SK-N-SH (cell line): ENCODE results near the gene PRKCA. TPM values are rescaled to one million over a fixed set of nuclear protein-coding genes. Genes with fewer than 3 reads are reported as not detected.

Experiments
- CTCF ChIA-PET: fragments of 300-600, 350-600 bp; formaldehyde crosslinking; extraction: SDS; loops from one replicate; lab custom pipeline; 2021; lab: Yijun Ruan, JAX
- POLR2A ChIA-PET: fragments of 350-600 bp; sonication (Branson Sonifier 250); formaldehyde crosslinking; extraction: SDS; loops from one replicate; lab custom pipeline; 2020; ENCODE audit warnings: antibody characterized with exemption, inconsistent platforms; lab: Yijun Ruan, JAX
- DNase-seq: peaks from one replicate; pipeline ENCODE4 v3.0.0; 2012
- H2AFZ ChIP-seq: fragments of 200-600 bp; sonication (generic); 2 replicates; pipeline ENCODE4 v1.8.1; 2016; ENCODE audit warnings: antibody characterized with exemption, mild to moderate bottlenecking, low read depth
- H3F3A ChIP-seq: fragments of 200-600 bp; sonication (generic); replicated peaks from 2 replicates; pipeline ENCODE3; 2016; ENCODE audit warnings: antibody characterized with exemption, mild to moderate bottlenecking; ENCODE audit not compliant: insufficient read depth
- H3K27ac ChIP-seq, 2 experiments: fragments of 200-500 bp in 1 of 2; fragments of 200-600 bp in 1 of 2; sonication (Bioruptor generic) in 1 of 2; sonication (generic), shearing (Covaris generic) in 1 of 2; 2 replicates each; pipeline versions ENCODE4 v1.5.1 to v1.6.1; 2014 to 2016; ENCODE audit warnings: low read depth in 2 of 2, inconsistent platforms in 1 of 2, low read length in 1 of 2, mild to moderate bottlenecking in 1 of 2, mixed read lengths in 1 of 2
- H3K27me3 ChIP-seq: fragments of 200-600 bp; sonication (generic), shearing (Covaris generic); 2 replicates; pipeline ENCODE4 v1.6.1; 2016; ENCODE audit warnings: mixed run types; ENCODE audit not compliant: insufficient read depth
- H3K36me3 ChIP-seq, 2 experiments: fragments of 200-500 bp in 1 of 2; fragments of 200-600 bp in 1 of 2; sonication (Bioruptor generic) in 1 of 2; sonication (generic) in 1 of 2; replicated peaks in 1 of 2; 2 replicates each; pipeline versions ENCODE3 to v1.5.1; 2014 to 2016; ENCODE audit warnings: low read length in 1 of 2, mild to moderate bottlenecking in 1 of 2; ENCODE audit not compliant: insufficient read depth in 2 of 2, control insufficient read depth in 1 of 2
- H3K4me1 ChIP-seq, 2 experiments: fragments of 200-500 bp in 1 of 2; fragments of 200-600 bp in 1 of 2; sonication (Bioruptor generic) in 1 of 2; sonication (generic), shearing (Covaris generic) in 1 of 2; 2 replicates each; pipeline versions ENCODE4 v1.5.1 to v1.6.1; 2014 to 2016; ENCODE audit warnings: low read depth in 1 of 2, low read length in 1 of 2, mixed run types in 1 of 2; ENCODE audit not compliant: insufficient read depth in 2 of 2, control insufficient read depth in 1 of 2
- H3K4me2 ChIP-seq: fragments of 200-600 bp; sonication (generic), shearing (Covaris generic); 2 replicates; pipeline ENCODE4 v1.6.1; 2017; ENCODE audit warnings: mixed run types
- H3K4me3 ChIP-seq, 2 experiments: fragments of 200-500 bp in 1 of 2; fragments of 200-600 bp in 1 of 2; sonication (Bioruptor generic) in 1 of 2; sonication (generic), shearing (Covaris generic) in 1 of 2; 2 replicates each; pipeline versions ENCODE4 v1.5.1 to v1.8.1; 2014 to 2016; ENCODE audit warnings: low read depth in 2 of 2, inconsistent platforms in 1 of 2, low read length in 1 of 2, mild to moderate bottlenecking in 1 of 2, mixed read lengths in 1 of 2, moderate library complexity in 1 of 2
- H3K79me2 ChIP-seq: fragments of 200-600 bp; sonication (generic); 2 replicates; pipeline ENCODE4 v1.8.1; 2017; ENCODE audit warnings: mild to moderate bottlenecking; ENCODE audit not compliant: insufficient read depth
- H3K9ac ChIP-seq: fragments of 200-600 bp; sonication (generic); 2 replicates; pipeline ENCODE4 v1.6.1; 2017; ENCODE audit warnings: mixed run types
- H3K9me2 ChIP-seq: fragments of 200-600 bp; sonication (generic); 2 replicates; pipeline ENCODE4 v1.6.1; 2017; ENCODE audit warnings: mixed run types
- H3K9me3 ChIP-seq: fragments of 200-600 bp; sonication (generic); 2 replicates; pipeline ENCODE4 v1.6.1; 2017; ENCODE audit warnings: mixed run types, mild to moderate bottlenecking, moderate library complexity
- H4K20me1 ChIP-seq: fragments of 200-600 bp; sonication (generic); 2 replicates; pipeline ENCODE4 v1.6.1; 2017; ENCODE audit warnings: mild to moderate bottlenecking, mixed run types; ENCODE audit not compliant: insufficient read depth
- ELF1 ChIP-seq: IDR thresholded peaks from 2 replicates; pipeline ENCODE4 v1.4.0; 2012
- EP300 ChIP-seq, 2 experiments: IDR thresholded peaks; 2 replicates each; pipeline versions ENCODE4 v1.4.0 to v1.6.1; 2012; ENCODE audit warnings: borderline replicate concordance in 1 of 2, low read depth in 1 of 2, low read length in 1 of 2
- FOSL2 ChIP-seq: IDR thresholded peaks from 2 replicates; pipeline ENCODE4 v1.4.0; 2012; ENCODE audit warnings: low read depth, mild to moderate bottlenecking, moderate library complexity, borderline replicate concordance
- GATA2 ChIP-seq: sonication (generic); formaldehyde crosslinking; IDR thresholded peaks from 2 replicates; pipeline ENCODE4 v1.5.0; 2020; ENCODE audit warnings: mild to moderate bottlenecking, missing genetic modification reagents
- MEF2A ChIP-seq: IDR thresholded peaks from 2 replicates; pipeline ENCODE4 v1.4.0; 2012; ENCODE audit warnings: low read depth, borderline replicate concordance
- RFX5 ChIP-seq: IDR thresholded peaks from 2 replicates; pipeline ENCODE4 v1.6.1; 2012; ENCODE audit warnings: mild to moderate bottlenecking, improper control_type of control experiment, low read length
- RXRA ChIP-seq: IDR thresholded peaks from 2 replicates; pipeline ENCODE4 v1.4.0; 2012; ENCODE audit warnings: low read depth, mild to moderate bottlenecking, borderline replicate concordance
- SIN3A ChIP-seq: IDR thresholded peaks from 2 replicates; pipeline ENCODE4 v1.6.1; 2012; ENCODE audit warnings: low read depth, mild to moderate bottlenecking, low read length, moderate library complexity, borderline replicate concordance
- SMC3 ChIP-seq: IDR thresholded peaks from 2 replicates; pipeline ENCODE4 v1.6.1; 2012; ENCODE audit warnings: low read depth, low read length, improper control_type of control experiment
- WGBS: methylation state at CpG from one replicate; pipeline ENCODE4 v1.1.6; 2017; ENCODE audit warnings: low lambda C conversion rate; 5-methylcytosine and 5-hydroxymethylcytosine counted together
- polyA plus RNA-seq, 3 experiments: library from polyadenylated mRNA; depleted of rRNA; stranded (reverse); fragments of >200 nt; gene quantifications; 2 replicates each; pipeline ENCODE4 v1.2.3, GENCODE V29; 2012
- TF ChIP-seq, protein P1 (sequence below): fragments of 200-600 bp; sonication (generic); IDR thresholded peaks from 2 replicates; pipeline ENCODE4 v1.6.1; 2017; ENCODE audit warnings: antibody characterized with exemption, mild to moderate bottlenecking, moderate library complexity
- TF ChIP-seq, protein P2 (sequence below): fragments of 150-350 bp; IDR thresholded peaks from 2 replicates; pipeline ENCODE4 v1.6.1; 2016; ENCODE audit warnings: mild to moderate bottlenecking, low read depth, low read length

Gene PRKCA
- polyA plus RNA-seq, 1 of the 3 experiments (the other 2 are of a cell fraction) = 108 TPM

DNA sequence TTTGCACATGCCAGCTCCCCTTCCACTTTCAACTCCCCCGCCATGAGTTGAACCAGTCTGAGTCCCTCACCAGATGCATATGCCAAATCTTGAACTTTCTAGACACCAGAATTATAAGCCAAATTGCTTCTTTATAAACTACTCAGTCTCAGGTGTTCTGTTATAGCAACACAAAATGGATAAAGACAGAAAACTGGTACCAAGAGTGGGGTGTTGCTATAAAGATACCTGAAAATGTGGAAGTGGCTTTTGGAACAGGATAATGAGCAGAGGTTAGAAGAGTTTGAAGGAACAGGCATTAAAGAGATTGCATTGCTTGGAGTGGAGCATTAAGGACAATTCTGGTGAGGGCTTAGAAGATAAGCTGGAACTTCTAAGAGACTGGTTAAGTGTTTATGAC, 515.3 kb downstream of the PRKCA start:
- Histone ChIP-seq H4K20me1 (no peaks in the 10 kb centered on the region), H3K4me3 (no peak overlapping the region), H3K9me3 (peaks cover 4% of the 10 kb centered on the region; the same call in 1 of the 2 replicates), H3K4me2 (no peak overlapping the region), H3K9me2 (no peaks in the 10 kb centered on the region), H3K79me2 (no peaks in the 10 kb centered on the region), H3K36me3 (no peaks in the 10 kb centered on the region), H3K27me3 (no peaks in the 10 kb centered on the region; the same call in 1 of the 2 replicates), H3K9ac (no peak overlapping the region), H2AFZ (no peak overlapping the region), H3K4me1 (no peaks in the 10 kb centered on the region), H3F3A (no peaks in the 10 kb centered on the region), H3K27ac (no peak overlapping the region)
- no peak for DNase-seq
- TF ChIP-seq RFX5 (no peak), ELF1 (no peak), RXRA (no peak), SIN3A (no peak)
- ChIA-PET POLR2A (no interaction called here), CTCF (interaction anchor here (1.4 kb wide), 1 partner anchor 90 kb away, joined by 3 read pairs; no protein-coding TSS in a partner anchor)
- WGBS = 88% methylated on average over 1 of the region's 1 CpG

DNA sequence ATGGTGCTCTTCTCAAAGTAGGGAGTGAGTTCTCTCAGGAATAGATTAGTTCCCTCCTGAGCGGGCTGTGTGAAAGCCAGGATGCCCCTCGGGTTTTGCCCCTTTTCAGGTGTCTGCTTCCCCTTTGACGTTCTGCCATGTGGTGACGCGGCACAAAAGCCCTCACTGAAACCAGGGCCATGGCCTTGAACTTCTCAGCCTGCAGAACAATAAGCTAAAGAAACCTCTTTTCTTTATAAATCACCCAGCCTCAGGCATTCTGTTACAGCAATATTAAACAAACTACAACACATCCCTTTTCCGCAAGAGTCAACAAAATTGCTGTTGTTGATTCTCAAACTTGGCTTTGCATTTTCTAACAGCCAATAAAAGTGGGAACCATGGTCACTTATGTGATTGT, 517.1 kb downstream of the PRKCA start:
- TF ChIP-seq, protein P1, sequence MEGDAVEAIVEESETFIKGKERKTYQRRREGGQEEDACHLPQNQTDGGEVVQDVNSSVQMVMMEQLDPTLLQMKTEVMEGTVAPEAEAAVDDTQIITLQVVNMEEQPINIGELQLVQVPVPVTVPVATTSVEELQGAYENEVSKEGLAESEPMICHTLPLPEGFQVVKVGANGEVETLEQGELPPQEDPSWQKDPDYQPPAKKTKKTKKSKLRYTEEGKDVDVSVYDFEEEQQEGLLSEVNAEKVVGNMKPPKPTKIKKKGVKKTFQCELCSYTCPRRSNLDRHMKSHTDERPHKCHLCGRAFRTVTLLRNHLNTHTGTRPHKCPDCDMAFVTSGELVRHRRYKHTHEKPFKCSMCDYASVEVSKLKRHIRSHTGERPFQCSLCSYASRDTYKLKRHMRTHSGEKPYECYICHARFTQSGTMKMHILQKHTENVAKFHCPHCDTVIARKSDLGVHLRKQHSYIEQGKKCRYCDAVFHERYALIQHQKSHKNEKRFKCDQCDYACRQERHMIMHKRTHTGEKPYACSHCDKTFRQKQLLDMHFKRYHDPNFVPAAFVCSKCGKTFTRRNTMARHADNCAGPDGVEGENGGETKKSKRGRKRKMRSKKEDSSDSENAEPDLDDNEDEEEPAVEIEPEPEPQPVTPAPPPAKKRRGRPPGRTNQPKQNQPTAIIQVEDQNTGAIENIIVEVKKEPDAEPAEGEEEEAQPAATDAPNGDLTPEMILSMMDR = no peak
- TF ChIP-seq MEF2A = no peak
- no peak for TF ChIP-seq EP300 (IDR thresholded peaks at IDR 0.05; ENCODE audit: borderline replicate concordance in 1 of 2, low read depth in 1 of 2, low read length in 1 of 2)
- TF ChIP-seq, all 33 proteins: peak for 0
- no peak overlapping the region for H2AFZ ChIP-seq
- H4K20me1 ChIP-seq = no peaks in the 10 kb centered on the region
- ChIA-PET POLR2A (no interaction called here), CTCF (no interaction called here)
- H3K4me1 ChIP-seq = no peaks in the 10 kb centered on the region
- H3K27me3 ChIP-seq = no peaks in the 10 kb centered on the region; the same call in 1 of the 2 replicates
- H3K27ac ChIP-seq = no peak overlapping the region
- no peak overlapping the region for H3K4me3 ChIP-seq
- H3K9ac ChIP-seq = no peak overlapping the region
- H3K4me2 ChIP-seq = no peak overlapping the region
- no peaks in the 10 kb centered on the region for H3K9me2 ChIP-seq
- H3F3A ChIP-seq = no peaks in the 10 kb centered on the region
- no peaks in the 10 kb centered on the region for H3K36me3 ChIP-seq
- no peaks in the 10 kb centered on the region for H3K79me2 ChIP-seq
- DNase-seq = no peak
- peaks cover 4% of the 10 kb centered on the region; the same call in 1 of the 2 replicates for H3K9me3 ChIP-seq
- WGBS = 78% methylated on average over 6 of the region's 6 CpGs

DNA sequence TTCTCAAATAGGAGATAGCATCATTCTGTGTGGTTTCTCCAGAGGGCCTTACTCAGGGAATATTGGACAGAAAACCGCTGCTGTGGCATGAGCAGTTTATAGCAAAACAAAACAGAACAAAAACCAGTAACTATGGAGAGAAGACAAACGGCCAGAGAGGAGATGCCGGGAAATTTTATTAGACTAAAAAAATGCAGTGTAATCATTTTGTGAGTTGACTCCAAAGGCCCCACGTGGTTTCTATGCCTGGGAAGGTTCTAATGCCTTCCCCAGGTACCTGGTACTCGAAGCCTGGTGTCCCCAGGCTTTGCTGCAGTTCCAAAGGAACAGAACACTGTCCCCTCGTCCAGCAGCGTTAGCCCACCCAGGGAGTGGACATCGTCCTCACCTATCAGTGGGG, 519.6 kb downstream of the PRKCA start:
- Histone ChIP-seq H3K4me2 (no peak overlapping the region), H3K36me3 (no peaks in the 10 kb centered on the region), H3K27ac (no peak overlapping the region), H3K79me2 (no peaks in the 10 kb centered on the region)
- POLR2A ChIA-PET = no interaction called here
- TF ChIP-seq, protein P2, sequence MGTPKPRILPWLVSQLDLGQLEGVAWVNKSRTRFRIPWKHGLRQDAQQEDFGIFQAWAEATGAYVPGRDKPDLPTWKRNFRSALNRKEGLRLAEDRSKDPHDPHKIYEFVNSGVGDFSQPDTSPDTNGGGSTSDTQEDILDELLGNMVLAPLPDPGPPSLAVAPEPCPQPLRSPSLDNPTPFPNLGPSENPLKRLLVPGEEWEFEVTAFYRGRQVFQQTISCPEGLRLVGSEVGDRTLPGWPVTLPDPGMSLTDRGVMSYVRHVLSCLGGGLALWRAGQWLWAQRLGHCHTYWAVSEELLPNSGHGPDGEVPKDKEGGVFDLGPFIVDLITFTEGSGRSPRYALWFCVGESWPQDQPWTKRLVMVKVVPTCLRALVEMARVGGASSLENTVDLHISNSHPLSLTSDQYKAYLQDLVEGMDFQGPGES = no peak
- TF ChIP-seq MEF2A (no peak), GATA2 (no peak), FOSL2 (no peak), SMC3 (no peak), RXRA (no peak)
- TF ChIP-seq, all 33 proteins: peak for 0
- no peaks in the 10 kb centered on the region for H3K9me2 ChIP-seq
- CTCF ChIA-PET = no interaction called here
- no peak overlapping the region for H3K4me3 ChIP-seq
- H3K27me3 ChIP-seq = peaks cover 3% of the 10 kb centered on the region; the same call in 1 of the 2 replicates
- no peaks in the 10 kb centered on the region for H3F3A ChIP-seq
- no peak for DNase-seq
- WGBS = 38% methylated on average over 8 of the region's 8 CpGs
- no peaks in the 10 kb centered on the region for H3K4me1 ChIP-seq
- no peaks in the 10 kb centered on the region for H4K20me1 ChIP-seq
- no peak overlapping the region for H3K9ac ChIP-seq
- no peak overlapping the region for H2AFZ ChIP-seq
- H3K9me3 ChIP-seq = peaks cover 4% of the 10 kb centered on the region; the same call in 1 of the 2 replicates
